H1 (cell line): Measurements from ENCODE around the gene R3HDM2.

Source experiments
- ATF3 ChIP-seq: IDR thresholded peaks from 2 replicates; pipeline ENCODE4 v1.6.1; 2011; ENCODE audit warnings: low read depth, mild to moderate bottlenecking, low read length; ENCODE audit not compliant: insufficient read depth
- CBX8 ChIP-seq: fragments of 300-800, 300-1000 bp; sonication (generic); IDR thresholded peaks from 2 replicates; pipeline ENCODE4 v1.7.1; 2016; ENCODE audit warnings: low read depth, low read length, borderline replicate concordance
- EP300 ChIP-seq, 2 experiments: IDR thresholded peaks; 1 replicate in 1 of 2; 2 replicates in 1 of 2; pipeline ENCODE4 v1.6.1; 2011 to 2012; ENCODE audit warnings: low read depth in 2 of 2, low read length in 2 of 2, mild to moderate bottlenecking in 2 of 2, borderline replicate concordance in 1 of 2, inconsistent platforms in 1 of 2, moderate library complexity in 1 of 2
- HDAC2 ChIP-seq, 2 experiments: fragments of 300-600 bp in 1 of 2; sonication (generic) in 1 of 2; IDR thresholded peaks; 2 replicates each; pipeline ENCODE4 v1.6.1; 2011 to 2012; ENCODE audit warnings: low read depth in 2 of 2, low read length in 2 of 2, mild to moderate bottlenecking in 2 of 2, moderate library complexity in 2 of 2, borderline replicate concordance in 1 of 2, inconsistent platforms in 1 of 2
- MAFK ChIP-seq: IDR thresholded peaks from 2 replicates; pipeline ENCODE4 v1.6.1; 2012; ENCODE audit warnings: low read depth, mild to moderate bottlenecking, improper control_type of control experiment, low read length
- POLR2A ChIP-seq, 2 experiments: IDR thresholded peaks; 1 replicate in 1 of 2; 2 replicates in 1 of 2; pipeline ENCODE4 v1.6.1; 2011; ENCODE audit warnings: low read depth in 2 of 2, low read length in 2 of 2, mild to moderate bottlenecking in 2 of 2; ENCODE audit errors: control extremely low read depth in 1 of 2
- POLR2AphosphoS5 ChIP-seq: IDR thresholded peaks from 2 replicates; pipeline ENCODE4 v1.6.1; 2011; ENCODE audit warnings: low read depth, low read length
- RAD21 ChIP-seq, 2 experiments: IDR thresholded peaks in 1 of 2; conservative IDR thresholded peaks in 1 of 2; 2 replicates each; pipeline ENCODE4 v1.6.1; 2011; ENCODE audit warnings: low read depth in 2 of 2, low read length in 2 of 2, improper control_type of control experiment in 1 of 2, inconsistent platforms in 1 of 2, mild to moderate bottlenecking in 1 of 2, moderate library complexity in 1 of 2
- RXRA ChIP-seq: IDR thresholded peaks from 2 replicates; pipeline ENCODE4 v1.6.1; 2011; ENCODE audit warnings: low read depth, mild to moderate bottlenecking, low read length, moderate library complexity; ENCODE audit not compliant: insufficient read depth
- SIN3A ChIP-seq, 2 experiments: IDR thresholded peaks in 1 of 2; conservative IDR thresholded peaks in 1 of 2; 2 replicates each; pipeline ENCODE4 v1.6.1; 2011 to 2012; ENCODE audit warnings: low read length in 2 of 2, improper control_type of control experiment in 1 of 2, low read depth in 1 of 2, mild to moderate bottlenecking in 1 of 2
- USF2 ChIP-seq: IDR thresholded peaks from 2 replicates; pipeline ENCODE4 v1.6.1; 2011; ENCODE audit warnings: low read length, improper control_type of control experiment
- TF ChIP-seq, protein P1 (sequence below), 3 experiments: IDR thresholded peaks; 1 replicate in 2 of 3; 2 replicates in 1 of 3; pipeline versions ENCODE4 v1.5.1 to v1.6.1; 2011; ENCODE audit warnings: low read length in 3 of 3, mild to moderate bottlenecking in 3 of 3, inconsistent platforms in 2 of 3, low read depth in 1 of 3, moderate library complexity in 1 of 3; ENCODE audit not compliant: insufficient read depth in 1 of 3; ENCODE audit errors: control extremely low read depth in 1 of 3

GRCh38 chr12:57446292-57446960 is 15.6 kb upstream of the R3HDM2 start:
- no peak for TF ChIP-seq MAFK
- no peak for TF ChIP-seq RXRA
- TF ChIP-seq HDAC2 (IDR thresholded peaks at IDR 0.05; ENCODE audit: borderline replicate concordance in 1 of 2, low read depth in 2 of 2, low read length in 2 of 2): no peak
- no peak for TF ChIP-seq RAD21 (IDR thresholded peaks at IDR 0.05 in 1 of 2, conservative IDR thresholded peaks at IDR 0.05 in 1 of 2; ENCODE audit: low read depth in 2 of 2, low read length in 2 of 2)
- TF ChIP-seq, protein P1, sequence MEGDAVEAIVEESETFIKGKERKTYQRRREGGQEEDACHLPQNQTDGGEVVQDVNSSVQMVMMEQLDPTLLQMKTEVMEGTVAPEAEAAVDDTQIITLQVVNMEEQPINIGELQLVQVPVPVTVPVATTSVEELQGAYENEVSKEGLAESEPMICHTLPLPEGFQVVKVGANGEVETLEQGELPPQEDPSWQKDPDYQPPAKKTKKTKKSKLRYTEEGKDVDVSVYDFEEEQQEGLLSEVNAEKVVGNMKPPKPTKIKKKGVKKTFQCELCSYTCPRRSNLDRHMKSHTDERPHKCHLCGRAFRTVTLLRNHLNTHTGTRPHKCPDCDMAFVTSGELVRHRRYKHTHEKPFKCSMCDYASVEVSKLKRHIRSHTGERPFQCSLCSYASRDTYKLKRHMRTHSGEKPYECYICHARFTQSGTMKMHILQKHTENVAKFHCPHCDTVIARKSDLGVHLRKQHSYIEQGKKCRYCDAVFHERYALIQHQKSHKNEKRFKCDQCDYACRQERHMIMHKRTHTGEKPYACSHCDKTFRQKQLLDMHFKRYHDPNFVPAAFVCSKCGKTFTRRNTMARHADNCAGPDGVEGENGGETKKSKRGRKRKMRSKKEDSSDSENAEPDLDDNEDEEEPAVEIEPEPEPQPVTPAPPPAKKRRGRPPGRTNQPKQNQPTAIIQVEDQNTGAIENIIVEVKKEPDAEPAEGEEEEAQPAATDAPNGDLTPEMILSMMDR (IDR thresholded peaks at IDR 0.05; ENCODE audit: control extremely low read depth in 1 of 3, insufficient read depth in 1 of 3, low read depth in 1 of 3, low read length in 3 of 3): no peak
- TF ChIP-seq CBX8: no peak
- TF ChIP-seq POLR2A (IDR thresholded peaks at IDR 0.05; ENCODE audit: control extremely low read depth in 1 of 2, low read depth in 2 of 2, low read length in 2 of 2): no peak
- no peak for TF ChIP-seq POLR2AphosphoS5
- TF ChIP-seq USF2: no peak
- no peak for TF ChIP-seq EP300 (IDR thresholded peaks at IDR 0.05; ENCODE audit: borderline replicate concordance in 1 of 2, low read depth in 2 of 2, low read length in 2 of 2)
- TF ChIP-seq SIN3A (conservative IDR thresholded peaks at IDR 0.05 in 1 of 2, IDR thresholded peaks at IDR 0.05 in 1 of 2; ENCODE audit: low read depth in 1 of 2, low read length in 2 of 2): no peak
- TF ChIP-seq ATF3: no peak
